Mucosa of gallbladder (tissue), 1 donor: ENCODE results near the gene CNTD1. TPM values are rescaled to one million over a fixed set of nuclear protein-coding genes. Genes with fewer than 3 reads are reported as not detected.

Experiments
- DNase-seq: peaks from one replicate; pipeline ENCODE4 v3.0.0-alpha.2; 2020; ENCODE audit warnings: low spot score
- total RNA-seq: library from RNA; stranded (reverse); gene quantifications from one replicate; pipeline ENCODE4 v1.2.1, GENCODE V29; 2021
- donor health status: DM: no; HTN: no; CAD: no.

CNTD1 gene
- total RNA-seq, 1 donor from 2014 or later = 0.89 TPM

DNA sequence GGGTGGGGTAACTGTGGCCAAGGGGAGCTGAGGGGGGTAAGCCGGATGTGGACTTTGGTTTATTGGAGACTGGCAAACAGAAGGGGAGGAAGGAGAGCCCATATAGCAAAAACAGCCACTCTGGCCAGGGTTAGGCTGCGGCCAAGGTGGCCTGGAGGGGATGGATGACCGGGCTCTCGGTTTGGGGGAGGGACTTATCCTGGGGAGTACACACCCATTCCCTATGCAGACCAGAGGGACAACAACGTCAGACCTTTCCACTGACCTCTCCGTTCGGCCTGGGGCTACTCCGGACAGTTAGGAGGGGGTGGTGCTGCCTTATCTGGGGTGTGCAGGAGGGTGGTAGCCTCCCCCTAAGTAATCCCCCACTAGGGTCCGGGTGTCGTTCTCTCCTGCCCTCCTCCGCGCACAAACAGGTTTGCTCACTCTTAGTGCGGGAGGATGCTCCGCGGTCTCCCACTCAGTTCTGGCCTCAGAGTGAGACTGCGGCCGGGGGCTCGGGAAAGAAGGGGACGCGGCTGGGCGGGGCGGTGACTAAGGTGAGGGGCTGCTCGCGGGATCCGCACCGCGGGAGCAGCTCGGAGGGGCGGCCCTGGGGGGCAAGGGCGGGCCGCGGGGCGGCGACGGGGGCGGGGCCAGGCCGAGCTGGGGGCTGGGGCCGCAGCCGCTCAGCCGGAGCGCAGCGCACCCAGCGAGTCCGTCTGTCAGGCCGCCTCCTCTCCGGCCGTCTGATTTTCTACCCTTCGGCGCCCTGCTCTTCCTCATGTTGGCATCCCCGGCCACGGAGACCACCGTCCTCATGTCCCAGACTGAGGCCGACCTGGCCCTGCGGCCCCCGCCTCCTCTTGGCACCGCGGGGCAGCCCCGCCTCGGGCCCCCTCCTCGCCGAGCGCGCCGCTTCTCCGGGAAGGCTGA, 18.5 kb upstream of the CNTD1 start, which contains the start of gene WNK4:
TSS of gene WNK4 (plus strand) at position 675 of the 915 bp plus-strand sequence. CDS start at position 764, 89 bp downstream.
- DNase-seq = no peak

DNA sequence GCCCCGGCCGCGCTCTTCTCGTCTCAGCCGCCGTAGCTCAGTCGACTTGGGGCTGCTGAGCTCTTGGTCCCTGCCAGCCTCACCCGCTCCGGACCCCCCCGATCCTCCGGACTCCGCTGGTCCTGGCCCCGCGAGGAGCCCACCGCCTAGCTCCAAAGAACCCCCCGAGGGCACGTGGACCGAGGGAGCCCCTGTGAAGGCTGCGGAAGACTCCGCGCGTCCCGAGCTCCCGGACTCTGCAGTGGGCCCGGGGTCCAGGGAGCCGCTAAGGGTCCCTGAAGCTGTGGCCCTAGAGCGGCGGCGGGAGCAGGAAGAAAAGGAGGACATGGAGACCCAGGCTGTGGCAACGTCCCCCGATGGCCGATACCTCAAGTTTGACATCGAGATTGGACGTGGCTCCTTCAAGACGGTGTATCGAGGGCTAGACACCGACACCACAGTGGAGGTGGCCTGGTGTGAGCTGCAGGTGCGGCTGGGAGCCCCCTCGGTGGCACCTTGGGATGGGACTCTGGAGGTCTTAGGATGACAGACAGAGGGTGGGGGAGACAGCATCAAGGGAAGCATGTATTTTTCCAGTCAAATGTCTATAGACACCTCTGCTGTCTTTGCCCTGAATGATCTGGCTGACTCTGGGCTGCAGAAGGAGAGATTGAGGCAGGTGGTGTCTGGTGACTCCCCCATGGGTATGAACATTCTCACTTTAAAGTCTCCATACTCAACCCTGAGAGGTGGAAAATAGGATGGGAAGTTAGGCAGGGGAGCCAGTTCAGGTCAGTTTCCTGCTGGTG, 17.6 kb upstream of the CNTD1 start:
- DNase-seq = no peak

DNA sequence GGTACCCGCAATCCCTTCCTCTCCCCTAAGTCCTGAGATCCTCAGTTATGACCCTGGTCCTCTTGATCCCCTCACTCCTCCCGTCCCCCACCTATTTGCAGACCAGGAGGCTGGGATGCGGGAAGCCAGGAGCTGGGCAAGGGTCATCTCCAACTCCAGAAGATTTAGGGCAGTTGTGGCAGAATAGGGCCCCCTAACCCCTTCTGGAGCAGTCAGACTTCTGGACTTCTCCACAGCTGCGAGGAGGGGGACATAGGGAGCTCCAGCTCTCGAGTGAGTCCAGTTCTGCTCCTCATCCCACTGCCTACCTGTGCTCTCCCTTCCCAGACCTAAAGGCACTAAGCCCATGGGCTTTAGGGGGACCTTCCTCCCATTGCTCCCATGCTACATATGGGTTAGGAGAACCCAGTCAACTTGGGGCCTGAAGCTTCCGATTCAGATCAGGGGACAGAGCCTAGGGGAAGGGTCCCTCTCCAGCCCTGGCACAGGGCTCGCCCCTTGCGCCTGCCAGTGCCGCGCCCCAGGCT, 17.0 kb upstream of the CNTD1 start:
- DNase-seq = no peak

DNA sequence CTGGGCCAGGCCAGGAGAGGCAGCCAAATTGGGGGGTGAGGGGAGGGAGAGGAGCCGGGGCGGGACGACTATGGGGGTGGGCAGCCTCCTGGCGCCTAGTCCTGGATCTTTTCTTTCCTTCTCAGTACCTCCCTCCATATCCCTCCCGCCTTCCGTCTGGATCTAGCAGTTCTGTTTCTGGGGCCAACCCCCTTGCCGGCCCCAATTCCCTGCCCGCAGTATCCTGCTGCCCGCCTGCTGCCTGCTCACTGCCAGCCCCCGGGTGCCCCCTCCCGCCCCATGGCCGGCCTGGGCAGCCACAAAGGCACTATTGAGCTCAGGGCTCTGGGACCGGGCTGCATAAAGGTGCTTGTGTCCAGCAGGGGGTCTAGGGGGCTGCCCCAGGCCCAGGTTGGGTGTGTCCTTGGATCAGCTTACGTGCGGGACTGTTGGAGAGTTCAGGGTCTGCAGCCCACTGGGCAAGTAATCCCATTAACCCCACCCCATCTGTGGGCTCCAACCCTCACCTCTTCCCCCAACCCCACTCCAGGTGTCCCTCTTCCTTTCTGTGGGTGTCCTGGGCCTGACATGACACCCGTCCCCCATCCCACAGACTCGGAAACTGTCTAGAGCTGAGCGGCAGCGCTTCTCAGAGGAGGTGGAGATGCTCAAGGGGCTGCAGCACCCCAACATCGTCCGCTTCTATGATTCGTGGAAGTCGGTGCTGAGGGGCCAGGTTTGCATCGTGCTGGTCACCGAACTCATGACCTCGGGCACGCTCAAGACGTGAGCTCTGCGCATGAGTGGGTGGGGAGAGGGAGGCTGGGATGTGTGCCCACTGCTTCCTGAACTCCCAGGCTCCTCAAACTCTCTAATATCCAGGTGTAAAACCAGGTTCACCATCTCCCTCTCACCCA, 16.2 kb upstream of the CNTD1 start:
- no peak for DNase-seq

DNA sequence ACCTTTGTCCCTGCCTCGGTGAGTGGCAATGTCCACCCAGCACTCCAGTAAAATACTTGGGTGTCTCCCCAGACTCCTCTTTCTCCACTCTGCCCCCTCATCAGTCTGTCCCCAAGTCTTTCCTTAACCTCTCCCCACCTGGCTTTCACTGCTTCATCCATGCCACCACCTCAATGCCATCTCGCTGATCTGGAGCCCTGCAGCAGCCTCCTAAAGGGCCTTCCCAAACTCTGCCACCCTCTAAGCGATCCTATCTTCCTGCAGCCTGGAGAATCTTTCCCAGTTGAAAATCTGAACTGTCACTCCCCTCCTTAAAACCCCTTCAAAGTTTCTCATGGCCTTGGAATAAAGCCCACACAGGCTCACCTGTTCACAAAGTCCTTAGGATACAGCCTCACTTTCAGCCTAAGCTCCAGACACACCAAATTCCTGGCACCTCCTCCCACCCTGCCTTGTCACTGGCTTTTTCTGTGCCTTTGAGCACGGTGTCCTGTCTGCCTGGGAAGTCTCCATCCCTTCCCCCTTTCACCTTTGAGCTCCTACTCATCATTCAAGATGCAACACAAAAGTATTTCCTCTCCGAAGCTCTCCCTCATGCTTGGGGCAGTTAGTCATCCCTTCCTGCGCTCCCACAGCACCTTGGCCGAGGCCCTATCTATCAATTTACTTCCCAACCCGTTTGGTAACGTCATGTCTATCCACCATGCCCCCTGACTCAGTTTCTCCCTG, 15.4 kb upstream of the CNTD1 start:
- DNase-seq = no peak

GRCh38 chr17:42783791-42784138, 14.9 kb upstream of the CNTD1 start:
- DNase-seq = no peak

DNA sequence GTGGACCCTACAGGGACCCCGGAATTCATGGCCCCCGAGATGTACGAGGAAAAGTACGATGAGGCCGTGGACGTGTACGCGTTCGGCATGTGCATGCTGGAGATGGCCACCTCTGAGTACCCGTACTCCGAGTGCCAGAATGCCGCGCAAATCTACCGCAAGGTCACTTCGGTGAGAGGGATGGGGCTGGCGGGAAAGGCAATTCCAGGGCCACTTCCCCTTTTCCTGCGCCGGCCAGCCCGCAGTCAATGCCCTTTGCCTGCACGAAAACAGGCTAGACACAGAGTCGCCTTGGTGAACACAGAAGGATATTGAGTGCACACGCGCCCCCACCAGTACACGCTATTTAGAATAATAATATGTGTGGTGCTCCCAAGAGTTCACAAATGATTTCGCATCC, 14.3 kb upstream of the CNTD1 start:
- no peak for DNase-seq

GRCh38 chr17:42784811-42785592, 13.7 kb upstream of the CNTD1 start:
- no peak for DNase-seq

DNA sequence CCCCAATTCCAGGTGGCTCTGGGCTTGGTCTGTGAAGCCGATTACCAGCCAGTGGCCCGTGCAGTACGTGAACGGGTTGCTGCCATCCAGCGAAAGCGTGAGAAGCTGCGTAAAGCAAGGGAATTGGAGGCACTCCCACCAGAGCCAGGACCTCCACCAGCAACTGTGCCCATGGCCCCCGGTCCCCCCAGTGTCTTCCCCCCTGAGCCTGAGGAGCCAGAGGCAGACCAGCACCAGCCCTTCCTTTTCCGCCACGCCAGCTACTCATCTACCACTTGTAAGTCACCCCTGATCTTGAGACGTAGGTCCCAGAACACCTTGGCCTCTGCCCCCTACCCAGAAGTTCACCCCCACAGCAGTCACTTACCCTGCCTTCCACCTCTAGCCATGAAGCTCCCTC, 11.4 kb upstream of the CNTD1 start:
- DNase-seq = no peak

DNA sequence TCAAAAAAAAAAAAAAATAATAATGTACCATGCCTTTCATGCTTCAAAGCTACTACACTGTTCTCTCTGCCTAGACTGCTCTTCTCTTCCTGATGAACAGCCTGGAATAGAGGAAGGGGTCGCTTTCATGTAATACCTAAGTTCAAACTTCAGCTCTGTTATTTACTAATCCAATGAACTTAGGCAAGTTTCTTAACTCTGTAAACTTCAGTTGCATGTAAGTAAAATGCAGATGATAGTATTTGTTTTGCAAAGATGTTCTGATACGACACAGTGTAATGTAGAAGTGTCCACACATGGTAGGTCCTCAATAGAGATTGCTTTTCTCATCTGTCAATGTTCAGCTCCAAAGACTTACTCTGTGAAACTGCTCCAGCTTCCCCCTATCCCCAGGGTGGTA, 6.7 kb upstream of the CNTD1 start:
- no peak for DNase-seq

DNA sequence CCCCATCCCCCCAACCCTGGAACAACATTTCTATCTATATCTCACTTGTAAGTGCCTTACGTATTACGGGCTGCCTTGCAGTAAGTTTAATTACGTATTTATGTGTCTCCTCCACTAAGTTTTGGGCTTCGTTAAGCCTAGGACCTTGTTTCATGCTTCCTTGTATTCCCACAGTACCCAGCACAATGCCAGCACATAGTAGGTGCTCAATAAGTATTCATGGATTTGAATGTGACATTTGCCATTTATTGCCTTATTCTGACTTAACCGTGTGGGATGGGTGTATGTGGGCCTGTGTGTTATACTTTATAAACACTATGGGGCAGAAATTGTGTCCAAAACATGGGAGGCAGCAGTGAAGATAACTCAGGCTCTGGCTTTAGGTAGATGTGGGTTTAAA, 6.1 kb upstream of the CNTD1 start:
- no peak for DNase-seq

- no peak for DNase-seq
These were observed 3.6 kb upstream of the CNTD1 start for GRCh38 chr17:42795061-42795460.

DNA sequence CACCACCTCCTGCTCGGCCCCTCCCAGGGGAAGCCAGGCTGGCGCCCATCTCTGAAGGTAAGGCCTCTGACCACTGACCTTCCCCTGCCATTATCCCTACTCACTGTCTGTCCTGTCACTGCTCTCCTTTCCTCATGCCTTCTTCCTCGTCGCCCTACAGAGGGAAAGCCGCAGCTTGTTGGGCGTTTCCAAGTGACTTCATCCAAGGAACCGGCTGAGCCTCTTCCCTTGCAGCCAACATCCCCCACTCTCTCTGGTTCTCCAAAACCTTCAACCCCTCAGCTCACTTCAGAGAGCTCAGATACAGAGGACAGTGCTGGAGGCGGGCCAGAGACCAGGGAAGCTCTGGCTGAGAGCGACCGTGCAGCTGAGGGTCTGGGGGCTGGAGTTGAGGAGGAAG, 3.2 kb upstream of the CNTD1 start:
- DNase-seq = no peak

GRCh38 chr17:42796066-42796758, 2.4 kb upstream of the CNTD1 start:
- DNase-seq = no peak

DNA sequence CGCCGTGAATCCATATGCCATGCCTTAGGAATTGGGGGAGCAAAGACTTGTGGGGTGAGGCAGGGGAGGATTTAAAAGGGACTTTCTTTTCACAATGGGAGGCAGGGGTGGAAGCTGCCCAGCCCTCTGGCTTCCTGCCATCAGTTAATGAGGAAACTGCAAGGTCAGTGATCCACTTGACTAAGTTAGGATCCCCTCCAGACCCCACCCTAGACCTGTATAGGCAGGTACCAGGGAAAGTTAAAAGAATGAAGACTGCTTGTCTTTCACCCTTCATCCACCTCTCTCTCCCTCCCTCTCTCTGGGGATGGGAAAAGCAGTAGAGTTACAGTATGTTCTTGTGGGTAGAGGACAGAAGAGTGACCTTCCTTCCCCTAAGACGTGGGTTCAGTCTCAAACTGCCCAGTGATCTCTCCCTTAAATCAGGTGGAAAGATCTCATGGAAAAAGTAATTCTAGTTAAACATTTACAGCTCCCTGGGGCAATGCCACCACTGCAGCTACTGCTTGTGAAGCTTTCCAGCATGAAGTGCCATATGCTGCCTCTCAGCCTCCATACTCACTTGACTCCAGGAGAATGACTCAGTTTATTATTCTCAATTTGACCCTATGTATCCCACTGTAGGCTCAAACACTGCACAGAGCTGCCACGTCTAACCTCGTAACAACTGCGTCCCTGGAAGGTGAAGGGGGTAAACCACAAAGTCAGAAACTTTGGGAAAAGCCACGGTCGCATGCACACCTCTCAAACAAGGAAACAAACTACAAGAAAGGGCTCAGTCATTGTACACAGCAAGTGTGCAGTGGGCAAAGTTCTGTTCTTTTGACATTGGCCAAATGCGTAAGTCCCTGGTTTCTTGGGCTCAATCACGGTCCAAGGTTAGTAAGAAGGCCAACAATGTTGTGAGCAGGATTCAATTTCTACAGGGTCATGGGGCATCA, 1.3 kb upstream of the CNTD1 start:
- no peak for DNase-seq

- DNase-seq = no peak
These were observed 664 bp upstream of the CNTD1 start for GRCh38 chr17:42798011-42798382.

- no peak for DNase-seq
These were observed 4.6 kb downstream of the CNTD1 start for GRCh38 chr17:42803074-42803883.
